ENCODE data around the gene ACOXL. TPM values are rescaled to one million over a fixed set of nuclear protein-coding genes. Genes with fewer than 3 reads are reported as not detected.

Gene ACOXL
- total and polyA plus RNA-seq, 2 donors (not counting 3 experiments of a cell fraction or from before 2014, with no cell fraction given), result not detected

DNA sequence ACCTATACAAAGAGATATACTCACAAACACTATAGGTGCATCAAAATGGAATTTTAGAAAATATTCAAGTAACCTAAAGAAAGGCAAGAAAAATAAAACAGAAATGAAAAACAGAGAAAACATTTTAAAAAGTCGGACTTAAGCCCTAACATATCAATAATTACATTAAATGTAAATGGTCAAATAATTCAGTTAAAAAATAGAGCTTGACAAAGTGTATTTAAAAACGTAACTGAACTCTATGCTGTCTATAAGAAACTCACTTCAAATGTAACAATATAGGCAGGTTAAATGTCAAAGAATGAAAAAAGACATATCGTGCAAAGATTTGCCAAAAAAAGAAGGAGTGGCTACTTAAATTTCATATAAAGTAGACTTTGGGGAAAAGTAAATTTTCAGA lies 163.9 kb downstream of the ACOXL start:
- no peak overlapping the region for H2AFZ ChIP-seq (ENCODE audit: low read depth, low read length)
- FAIRE-seq, result no peak
- dilution Hi-C loops (cut with MboI; ENCODE audit: extremely low pct_ligation_motif_present, low sequenced_read_pairs), result no loop called here
- H3K36me3 ChIP-seq (ENCODE audit: control insufficient read depth in 2 of 2, extremely low read depth in 1 of 2, insufficient read depth in 2 of 2, low read length in 2 of 2), result no peaks in the 10 kb centered on the region
- H3K27ac ChIP-seq (ENCODE audit: insufficient read depth, low read depth, low read length), result no peak overlapping the region
- intact Hi-C loops (cut with micrococcal nuclease), result no loop called here
- no peak overlapping the region for H3K9ac ChIP-seq (replicated peaks; ENCODE audit: extremely low read depth, insufficient read depth, low read length)
- DNase-seq (ENCODE audit: low read depth, low spot score), result no peak
- no peaks in the 10 kb centered on the region for H3K4me1 ChIP-seq (ENCODE audit: control insufficient read depth, extremely low read depth, insufficient read depth, low read length)
- H3K4me2 ChIP-seq (ENCODE audit: insufficient read depth, low read length), result no peak overlapping the region
- no peak overlapping the region for H3K4me3 ChIP-seq (replicated peaks in 1 of 3; ENCODE audit: insufficient read depth in 1 of 3, low read depth in 1 of 3, low read length in 3 of 3)
- H3K9me1 ChIP-seq (replicated peaks; ENCODE audit: control insufficient read depth, extremely low read depth, insufficient read depth, low read length), result no peaks in the 10 kb centered on the region
- CTCF ChIA-PET, result no interaction called here
- POLR2A ChIA-PET, result no interaction called here
- TF ChIP-seq, protein P1, sequence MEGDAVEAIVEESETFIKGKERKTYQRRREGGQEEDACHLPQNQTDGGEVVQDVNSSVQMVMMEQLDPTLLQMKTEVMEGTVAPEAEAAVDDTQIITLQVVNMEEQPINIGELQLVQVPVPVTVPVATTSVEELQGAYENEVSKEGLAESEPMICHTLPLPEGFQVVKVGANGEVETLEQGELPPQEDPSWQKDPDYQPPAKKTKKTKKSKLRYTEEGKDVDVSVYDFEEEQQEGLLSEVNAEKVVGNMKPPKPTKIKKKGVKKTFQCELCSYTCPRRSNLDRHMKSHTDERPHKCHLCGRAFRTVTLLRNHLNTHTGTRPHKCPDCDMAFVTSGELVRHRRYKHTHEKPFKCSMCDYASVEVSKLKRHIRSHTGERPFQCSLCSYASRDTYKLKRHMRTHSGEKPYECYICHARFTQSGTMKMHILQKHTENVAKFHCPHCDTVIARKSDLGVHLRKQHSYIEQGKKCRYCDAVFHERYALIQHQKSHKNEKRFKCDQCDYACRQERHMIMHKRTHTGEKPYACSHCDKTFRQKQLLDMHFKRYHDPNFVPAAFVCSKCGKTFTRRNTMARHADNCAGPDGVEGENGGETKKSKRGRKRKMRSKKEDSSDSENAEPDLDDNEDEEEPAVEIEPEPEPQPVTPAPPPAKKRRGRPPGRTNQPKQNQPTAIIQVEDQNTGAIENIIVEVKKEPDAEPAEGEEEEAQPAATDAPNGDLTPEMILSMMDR (IDR thresholded peaks at IDR 0.05; ENCODE audit: extremely low read depth in 1 of 2, insufficient read depth in 1 of 2, low read depth in 1 of 2, low read length in 2 of 2), result no peak
- TF ChIP-seq POLR2AphosphoS5 (IDR thresholded peaks at IDR 0.05; ENCODE audit: insufficient read depth, low read depth, low read length) (no peak), MYC (IDR thresholded peaks at IDR 0.05; ENCODE audit: low read depth, low read length) (no peak), EZH2 (IDR thresholded peaks at IDR 0.05; ENCODE audit: borderline replicate concordance, low read depth, low read length, severe bottlenecking) (no peak), JUN (IDR thresholded peaks at IDR 0.05; ENCODE audit: borderline replicate concordance, insufficient read depth, insufficient read length, low read depth) (no peak), GATA2 (IDR thresholded peaks at IDR 0.05; ENCODE audit: insufficient read depth, insufficient read length, low read depth, low read length) (no peak), FOS (IDR thresholded peaks at IDR 0.05; ENCODE audit: borderline replicate concordance, insufficient read depth, low read length) (no peak), POLR2A (IDR thresholded peaks at IDR 0.05; ENCODE audit: low read depth, low read length) (no peak)
- TF ChIP-seq, protein P2, sequence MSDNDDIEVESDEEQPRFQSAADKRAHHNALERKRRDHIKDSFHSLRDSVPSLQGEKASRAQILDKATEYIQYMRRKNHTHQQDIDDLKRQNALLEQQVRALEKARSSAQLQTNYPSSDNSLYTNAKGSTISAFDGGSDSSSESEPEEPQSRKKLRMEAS (IDR thresholded peaks at IDR 0.05; ENCODE audit: insufficient read depth, insufficient read length), result no peak
- no peaks in the 10 kb centered on the region for H3K79me2 ChIP-seq (ENCODE audit: control insufficient read depth, insufficient read depth, low read length)
- peaks cover 21 to 48% of the 10 kb centered on the region in 2 experiments for H3K27me3 ChIP-seq (ENCODE audit: control insufficient read depth in 2 of 2, insufficient read depth in 2 of 2, low read length in 2 of 2)
- no peaks in the 10 kb centered on the region for H3K9me3 ChIP-seq (replicated peaks; ENCODE audit: control insufficient read depth, insufficient read depth, low read length)
- no TSS peak for BruUV-seq (replicated peaks)
- no peaks in the 10 kb centered on the region for H4K20me1 ChIP-seq (replicated peaks; ENCODE audit: control insufficient read depth, extremely low read depth, insufficient read depth, low read length)
